Aorta (tissue), 5 donors: ENCODE data around the gene TEX30. TPM values are rescaled to one million over a fixed set of nuclear protein-coding genes. Genes with fewer than 3 reads are reported as not detected.

ENCODE experiments used
- ATAC-seq: fragments of 200-7000 bp; cut with Tn5 transposase; one replicate; pipeline ENCODE4 v1.9.1; 2022; ENCODE audit warnings: moderate library complexity; ENCODE audit not compliant: low FRiP score
- DNase-seq, 2 donors: peaks; one replicate each; pipeline ENCODE4 v3.0.0-alpha.2; 2020
- H3K27ac ChIP-seq, 2 donors: one replicate each; pipeline ENCODE4 v1.5.1; 2013; ENCODE audit warnings: low read length in 2 of 2, mild to moderate bottlenecking in 2 of 2, moderate library complexity in 2 of 2, control low read depth in 1 of 2, inconsistent platforms in 1 of 2, low read depth in 1 of 2
- H3K27me3 ChIP-seq, 2 donors: one replicate each; pipeline ENCODE4 v1.6.1; 2013; ENCODE audit warnings: control low read depth in 1 of 2, low read length in 1 of 2, mild to moderate bottlenecking in 1 of 2, moderate library complexity in 1 of 2; ENCODE audit not compliant: insufficient read depth in 2 of 2, control insufficient read depth in 1 of 2
- H3K36me3 ChIP-seq, 2 donors: one replicate each; pipeline ENCODE4 v1.6.1; 2013; ENCODE audit warnings: control low read depth in 1 of 2, low read length in 1 of 2, mild to moderate bottlenecking in 1 of 2; ENCODE audit not compliant: insufficient read depth in 2 of 2, control insufficient read depth in 1 of 2
- H3K4me1 ChIP-seq, 2 donors: one replicate each; pipeline ENCODE4 v1.6.1; 2013; ENCODE audit warnings: low read length in 2 of 2, control low read depth in 1 of 2, mild to moderate bottlenecking in 1 of 2, moderate library complexity in 1 of 2; ENCODE audit not compliant: insufficient read depth in 2 of 2, control insufficient read depth in 1 of 2
- H3K4me3 ChIP-seq, 2 donors: one replicate each; pipeline ENCODE4 v1.5.1; 2013; ENCODE audit warnings: low read length in 2 of 2, control low read depth in 1 of 2, mild to moderate bottlenecking in 1 of 2
- H3K9me3 ChIP-seq: one replicate; pipeline ENCODE4 v1.6.1; 2013; ENCODE audit warnings: mild to moderate bottlenecking, low read length; ENCODE audit not compliant: control insufficient read depth
- WGBS, 2 donors: extraction: QIAGEN DNeasy Blood & Tissue Kit; methylation state at CpG; one replicate each; pipeline ENCODE4 v1.1.7; 2013; 5-methylcytosine and 5-hydroxymethylcytosine counted together
- intact Hi-C, 2 donors: fragments of 100-400 bp; cut with DNase I; formaldehyde crosslinking; loops; one replicate each; pipeline versions ENCODE4 v1.14.2 to v1.15.0; 2022
- polyA plus RNA-seq, 2 donors: library from polyadenylated mRNA; stranded (reverse); fragments of 200-250 nt; gene quantifications; one replicate each; pipeline ENCODE4 v1.2.3, GENCODE V29; 2013
- total RNA-seq, 2 donors: library from RNA; stranded (reverse); fragmentation: NEBNext Ultra II Directional; extraction: Animal tissue kit (Norgen Biotek cat#: 25700); gene quantifications; one replicate each; pipeline ENCODE4 v1.2.1, GENCODE V29; 2021
- donor health status: healthy with polysubstance abuse.
- donor health status: Bipolar disorder and iron deficiency.
- donor health status: DM: no; HTN: no; CAD: no.
- donor health status: DM: no; HTN: no; CAD: no.
- donor health status: DM: yes; HTN: yes; CAD: no.

Gene TEX30
- total and polyA plus RNA-seq, 4 donors, result 5.0 to 10.5 (median 7.5) TPM

- H3K4me3 ChIP-seq, result no peak overlapping the region
- no peaks in the 10 kb centered on the region for H3K9me3 ChIP-seq
- intact Hi-C loops, result no loop called here
- WGBS, 2 donors, result 92% methylated on average over 3 of the region's 3 CpGs
- H3K27ac ChIP-seq, result no peak overlapping the region
- H3K36me3 ChIP-seq, result peaks cover 0 to 2% of the 10 kb centered on the region in 2 donors
- no peak for ATAC-seq
- no peak for DNase-seq
- H3K4me1 ChIP-seq, result no peaks in the 10 kb centered on the region
- H3K27me3 ChIP-seq, result no peaks in the 10 kb centered on the region
Observed at GRCh38 chr13:102807699-102808098, 34.1 kb upstream of the TEX30 start.

- Histone ChIP-seq H3K4me3 (no peak overlapping the region), H3K27ac (no peak overlapping the region), H3K36me3 (peaks cover 0 to 2% of the 10 kb centered on the region in 2 donors), H3K9me3 (no peaks in the 10 kb centered on the region), H3K27me3 (no peaks in the 10 kb centered on the region), H3K4me1 (no peaks in the 10 kb centered on the region)
- DNase-seq, result no peak
- no peak for ATAC-seq
- intact Hi-C loops, result no loop called here
- WGBS, 2 donors, result 97% methylated on average over 3 of the region's 3 CpGs
Observed at GRCh38 chr13:102805680-102806079, 32.1 kb upstream of the TEX30 start.

GRCh38 chr13:102800145-102801041 lies 26.8 kb upstream of the TEX30 start:
- Histone ChIP-seq H3K27ac (peak overlapping the region; percentile 14 to 59), H3K4me1 (no peaks in the 10 kb centered on the region), H3K4me3 (peak overlapping the region; percentile 65 to 66), H3K9me3 (no peaks in the 10 kb centered on the region), H3K27me3 (no peaks in the 10 kb centered on the region), H3K36me3 (no peaks in the 10 kb centered on the region)
- 1 to 2% methylated on average over 70 to 81 of the region's 81 CpGs for WGBS, 2 donors
- DNase-seq, result peak; percentile 87 to 94
- intact Hi-C loops, result loop anchor here (2.0 kb wide), 2 partner anchors 28 to 44 kb away; partner anchors contain the start of gene TEX30 (in 1 of the 2)
- peak; percentile 90 for ATAC-seq

- Histone ChIP-seq H3K4me3 (peak overlapping the region; percentile 65 to 66), H3K27me3 (no peaks in the 10 kb centered on the region), H3K9me3 (no peaks in the 10 kb centered on the region), H3K36me3 (no peaks in the 10 kb centered on the region), H3K4me1 (no peaks in the 10 kb centered on the region), H3K27ac (peak overlapping the region in 1 of 2 donors; percentile 25)
- intact Hi-C loops, result loop anchor here (2.0 to 5.0 kb wide), 4 partner anchors 27 to 203 kb away; partner anchors contain the start of genes TEX30 (in 2 of the 2), ERCC5 (in 1 of the 2) and TPP2 (in 1 of the 2)
- DNase-seq (peak; percentile 60 to 85), ATAC-seq (peak; percentile 70)
- 0 to 1% methylated on average over 54 to 69 of the region's 69 CpGs for WGBS, 2 donors
Observed at GRCh38 chr13:102799426-102800144, 26.0 kb upstream of the TEX30 start.

- no peaks in the 10 kb centered on the region for H3K4me1 ChIP-seq
- H3K4me3 ChIP-seq, result peak within 1 kb of the TSS; percentile 65 to 66
- no peaks in the 10 kb centered on the region for H3K36me3 ChIP-seq
- WGBS, 2 donors, result 0% methylated on average over 72 of the region's 72 CpGs
- intact Hi-C loops, result loop anchor here (2.0 to 5.0 kb wide), 3 partner anchors 26 to 202 kb away; partner anchors contain the start of genes ERCC5 (in 1 of the 2), TEX30 (in 1 of the 2) and TPP2 (in 1 of the 2)
- peak; percentile 96 for ATAC-seq
- DNase-seq, result peak; percentile 94 to 95
- H3K27me3 ChIP-seq, result no peaks in the 10 kb centered on the region
- H3K9me3 ChIP-seq, result no peaks in the 10 kb centered on the region
- peak within 1 kb of the TSS in 1 of 2 donors; percentile 25 for H3K27ac ChIP-seq
Observed at GRCh38 chr13:102798581-102799425, 25.2 kb upstream of the TEX30 start, which contains the start of the genes BIVM and POGLUT2. TSS of gene BIVM (plus strand) at chr13:102799119. CDS start at chr13:102807268, 8,149 bp downstream. TSS of gene POGLUT2 (minus strand) at chr13:102798976. CDS start at chr13:102798670, 306 bp downstream.

- intact Hi-C loops, result no loop called here
- H3K27me3 ChIP-seq, result no peaks in the 10 kb centered on the region
- WGBS, 2 donors, result 75 to 76% methylated on average over 9 of the region's 9 CpGs
- ATAC-seq, result no peak
- H3K9me3 ChIP-seq, result no peaks in the 10 kb centered on the region
- no peaks in the 10 kb centered on the region for H3K36me3 ChIP-seq
- no peak for DNase-seq
- no peak overlapping the region for H3K27ac ChIP-seq
- H3K4me1 ChIP-seq, result no peaks in the 10 kb centered on the region
- no peak overlapping the region for H3K4me3 ChIP-seq
Observed at GRCh38 chr13:102793611-102794355, 20.2 kb upstream of the TEX30 start.

GRCh38 chr13:102792396-102792795 lies 18.8 kb upstream of the TEX30 start:
- Histone ChIP-seq H3K27me3 (no peaks in the 10 kb centered on the region), H3K4me1 (no peaks in the 10 kb centered on the region), H3K36me3 (peaks cover 0 to 2% of the 10 kb centered on the region in 2 donors), H3K9me3 (no peaks in the 10 kb centered on the region), H3K4me3 (no peak overlapping the region), H3K27ac (no peak overlapping the region)
- no peak for ATAC-seq
- WGBS, 2 donors, result 13 to 38% methylated on average over 1 of the region's 1 CpG
- no peak for DNase-seq
- intact Hi-C loops, result no loop called here
